ENCODE measurements around the gene NAT14.

Gene NAT14

DNA sequence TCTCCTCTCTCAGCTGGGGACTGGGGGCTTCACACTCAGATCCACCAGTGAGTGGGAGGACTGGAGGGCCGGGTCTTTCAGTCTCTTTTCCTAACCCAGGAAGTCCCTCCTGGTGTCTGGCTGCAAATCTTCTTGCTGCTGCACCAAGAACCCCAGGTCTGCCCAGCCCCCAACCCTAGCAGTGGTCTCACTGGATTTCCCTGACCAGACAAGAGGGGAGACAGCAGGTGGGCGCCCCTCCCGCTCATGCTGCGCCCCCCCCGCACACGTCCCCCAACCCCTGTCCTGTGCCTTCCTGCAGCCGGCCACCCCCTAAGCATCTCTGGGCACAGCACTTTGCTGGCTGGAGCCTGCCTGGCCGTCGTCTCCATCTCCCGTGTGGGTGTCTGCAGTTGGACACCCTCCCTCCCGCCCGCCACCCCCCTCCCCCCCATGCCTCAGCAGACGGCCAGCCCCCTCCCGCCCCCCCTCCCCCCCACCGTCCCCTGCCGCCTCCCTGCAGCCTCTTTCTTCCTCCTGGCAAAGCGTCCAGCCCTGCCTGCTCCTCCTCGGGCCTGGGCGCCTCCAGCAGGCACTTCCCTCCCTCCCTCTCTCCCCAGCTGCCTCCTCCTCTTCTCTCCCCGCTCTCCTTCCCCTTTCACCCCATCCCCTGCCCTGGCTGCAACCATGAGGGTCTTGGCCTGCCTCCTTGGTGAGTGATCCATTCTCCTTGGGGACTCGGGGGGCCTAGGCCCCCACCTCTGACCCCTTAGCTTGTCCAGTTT is 3.1 kb downstream of the NAT14 start, which contains the start of gene SSC5D:
SSC5D (plus strand) TSS at position 513 of the 764 bp plus-strand sequence; CDS start at position 667, 154 bp downstream.
- DNase-seq (ENCODE audit: low read depth): peak; percentile 51
- TF ChIP-seq, protein P1, sequence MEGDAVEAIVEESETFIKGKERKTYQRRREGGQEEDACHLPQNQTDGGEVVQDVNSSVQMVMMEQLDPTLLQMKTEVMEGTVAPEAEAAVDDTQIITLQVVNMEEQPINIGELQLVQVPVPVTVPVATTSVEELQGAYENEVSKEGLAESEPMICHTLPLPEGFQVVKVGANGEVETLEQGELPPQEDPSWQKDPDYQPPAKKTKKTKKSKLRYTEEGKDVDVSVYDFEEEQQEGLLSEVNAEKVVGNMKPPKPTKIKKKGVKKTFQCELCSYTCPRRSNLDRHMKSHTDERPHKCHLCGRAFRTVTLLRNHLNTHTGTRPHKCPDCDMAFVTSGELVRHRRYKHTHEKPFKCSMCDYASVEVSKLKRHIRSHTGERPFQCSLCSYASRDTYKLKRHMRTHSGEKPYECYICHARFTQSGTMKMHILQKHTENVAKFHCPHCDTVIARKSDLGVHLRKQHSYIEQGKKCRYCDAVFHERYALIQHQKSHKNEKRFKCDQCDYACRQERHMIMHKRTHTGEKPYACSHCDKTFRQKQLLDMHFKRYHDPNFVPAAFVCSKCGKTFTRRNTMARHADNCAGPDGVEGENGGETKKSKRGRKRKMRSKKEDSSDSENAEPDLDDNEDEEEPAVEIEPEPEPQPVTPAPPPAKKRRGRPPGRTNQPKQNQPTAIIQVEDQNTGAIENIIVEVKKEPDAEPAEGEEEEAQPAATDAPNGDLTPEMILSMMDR (conservative IDR thresholded peaks at IDR 0.05; ENCODE audit: low read length): no peak
- peak within 1 kb of the TSS; percentile 58 for H3K4me3 ChIP-seq (ENCODE audit: low read length)

DNA sequence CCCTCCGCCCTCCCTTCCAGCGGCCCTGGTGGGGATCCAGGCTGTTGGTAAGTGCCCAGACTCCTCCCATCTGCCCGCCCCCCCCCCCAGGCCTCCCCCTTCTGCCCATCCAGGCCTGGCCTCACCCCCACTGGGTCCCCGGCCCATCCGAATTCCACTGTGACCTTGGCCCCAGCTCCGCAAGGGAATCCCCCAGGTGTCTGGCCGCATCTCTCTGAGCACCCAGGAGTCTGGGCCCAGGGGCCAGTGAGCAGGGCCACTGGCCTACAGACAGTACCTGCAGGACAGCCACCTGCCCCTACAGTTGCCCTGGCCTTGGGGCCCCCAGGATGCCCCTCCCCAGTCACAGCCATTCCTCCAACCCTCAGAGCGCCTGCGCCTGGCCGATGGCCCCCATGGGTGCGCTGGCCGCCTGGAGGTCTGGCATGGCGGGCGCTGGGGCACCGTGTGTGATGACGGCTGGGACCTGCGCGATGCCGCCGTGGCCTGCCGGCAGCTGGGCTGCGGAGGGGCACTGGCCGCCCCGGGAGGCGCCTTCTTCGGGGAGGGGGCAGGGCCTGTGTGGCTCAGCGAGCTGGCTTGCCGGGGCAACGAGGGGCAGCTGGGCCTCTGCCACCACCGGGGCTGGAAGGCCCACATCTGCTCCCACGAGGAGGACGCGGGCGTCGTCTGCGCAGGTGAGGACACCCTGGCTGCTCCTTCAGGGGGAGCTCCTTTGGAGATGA is 4.2 kb downstream of the NAT14 start:
- peak overlapping the region; percentile 39 for H3K4me3 ChIP-seq (ENCODE audit: low read length)
- DNase-seq (ENCODE audit: low read depth): peak; percentile 21
- TF ChIP-seq, protein P1 (conservative IDR thresholded peaks at IDR 0.05; ENCODE audit: low read length): no peak

DNA sequence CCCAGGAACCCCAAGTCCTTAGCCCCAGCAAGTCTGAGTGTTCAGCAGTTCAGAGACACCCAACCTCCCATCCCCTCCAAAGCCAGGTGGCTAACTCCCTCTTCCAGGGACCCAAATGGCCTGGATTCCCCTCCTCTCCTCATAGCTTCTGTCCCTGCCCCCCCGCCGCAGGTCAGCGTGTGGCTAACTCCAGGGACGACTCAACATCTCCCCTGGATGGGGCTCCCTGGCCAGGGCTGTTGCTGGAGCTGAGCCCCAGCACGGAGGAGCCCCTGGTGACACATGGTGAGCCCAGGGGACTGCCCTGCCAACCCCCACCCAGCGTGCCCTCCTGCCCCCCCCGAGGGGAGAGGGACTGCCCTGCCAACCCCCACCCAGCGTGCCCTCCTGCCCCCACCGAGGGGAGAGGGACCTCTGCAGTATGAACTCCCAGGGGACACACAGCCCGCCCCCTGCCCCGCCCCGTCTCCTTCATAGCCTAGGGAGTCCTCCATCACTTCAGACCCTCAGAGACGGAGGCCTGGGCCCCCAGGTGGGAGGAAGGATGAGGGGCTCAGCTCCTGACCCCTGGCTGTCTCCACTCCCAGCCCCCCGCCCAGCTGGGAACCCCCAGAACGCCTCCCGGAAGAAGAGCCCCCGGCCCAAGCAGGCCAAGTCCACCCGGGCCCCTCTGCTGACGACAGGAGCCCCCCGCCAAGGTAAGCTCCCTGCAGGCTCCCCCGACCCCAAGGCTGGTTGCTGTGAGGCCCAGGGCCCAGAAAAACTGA is 4.9 kb downstream of the NAT14 start:
- TF ChIP-seq, protein P1 (conservative IDR thresholded peaks at IDR 0.05; ENCODE audit: low read length): no peak

DNA sequence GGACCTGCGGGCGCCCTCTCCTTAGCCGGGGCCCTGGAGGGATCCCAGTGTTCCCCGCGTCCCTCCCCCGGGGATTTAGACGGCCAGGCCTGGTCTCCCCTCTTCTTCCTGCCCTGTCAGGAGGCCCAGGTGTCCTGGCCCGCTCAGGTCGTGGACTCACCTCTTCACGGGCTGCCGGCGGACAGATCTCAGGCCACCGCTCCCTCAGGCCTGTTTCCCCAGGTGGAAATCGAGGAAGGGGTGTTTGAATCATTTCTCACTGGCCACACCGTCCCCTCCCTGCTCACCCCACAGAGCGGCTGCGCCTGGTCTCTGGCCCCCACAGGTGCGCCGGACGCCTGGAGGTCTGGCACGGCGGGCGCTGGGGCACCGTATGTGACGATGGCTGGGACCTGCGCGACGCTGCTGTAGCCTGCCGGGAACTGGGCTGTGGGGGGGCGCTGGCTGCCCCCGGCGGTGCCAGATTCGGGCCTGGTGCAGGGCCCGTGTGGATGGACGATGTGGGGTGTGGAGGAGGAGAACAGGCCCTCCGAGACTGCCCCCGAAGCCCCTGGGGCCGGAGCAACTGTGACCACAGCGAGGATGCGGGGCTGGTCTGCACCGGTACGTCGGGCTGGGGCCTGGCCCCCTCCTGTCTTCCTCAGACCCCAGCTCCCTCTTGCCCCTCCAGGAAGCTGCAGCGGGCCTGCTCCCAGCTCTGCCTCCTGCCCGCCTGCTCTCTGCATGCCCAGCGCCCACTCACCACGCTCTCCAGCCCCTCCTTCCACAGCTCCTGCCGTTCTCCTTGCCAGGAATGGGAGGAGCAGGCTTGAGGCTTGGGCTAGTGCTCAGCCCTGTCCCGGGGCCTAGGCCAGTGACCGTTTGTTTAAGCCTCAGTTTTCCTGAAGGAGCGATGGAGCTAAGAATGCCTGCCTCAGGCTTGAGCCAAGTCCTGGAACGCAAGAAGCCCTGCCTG is 5.8 kb downstream of the NAT14 start:
- no peak for DNase-seq (ENCODE audit: low read depth)
- H3K4me3 ChIP-seq (ENCODE audit: low read length): no peak overlapping the region
- TF ChIP-seq, protein P1 (conservative IDR thresholded peaks at IDR 0.05; ENCODE audit: low read length): no peak

More for the DNA sequence above, 4.9 kb downstream of the NAT14 start:
- no peak for DNase-seq (ENCODE audit: low read depth)
- peak overlapping the region; percentile 7; the same call in 1 of the 2 replicates for H3K4me3 ChIP-seq (ENCODE audit: low read length)

DNA sequence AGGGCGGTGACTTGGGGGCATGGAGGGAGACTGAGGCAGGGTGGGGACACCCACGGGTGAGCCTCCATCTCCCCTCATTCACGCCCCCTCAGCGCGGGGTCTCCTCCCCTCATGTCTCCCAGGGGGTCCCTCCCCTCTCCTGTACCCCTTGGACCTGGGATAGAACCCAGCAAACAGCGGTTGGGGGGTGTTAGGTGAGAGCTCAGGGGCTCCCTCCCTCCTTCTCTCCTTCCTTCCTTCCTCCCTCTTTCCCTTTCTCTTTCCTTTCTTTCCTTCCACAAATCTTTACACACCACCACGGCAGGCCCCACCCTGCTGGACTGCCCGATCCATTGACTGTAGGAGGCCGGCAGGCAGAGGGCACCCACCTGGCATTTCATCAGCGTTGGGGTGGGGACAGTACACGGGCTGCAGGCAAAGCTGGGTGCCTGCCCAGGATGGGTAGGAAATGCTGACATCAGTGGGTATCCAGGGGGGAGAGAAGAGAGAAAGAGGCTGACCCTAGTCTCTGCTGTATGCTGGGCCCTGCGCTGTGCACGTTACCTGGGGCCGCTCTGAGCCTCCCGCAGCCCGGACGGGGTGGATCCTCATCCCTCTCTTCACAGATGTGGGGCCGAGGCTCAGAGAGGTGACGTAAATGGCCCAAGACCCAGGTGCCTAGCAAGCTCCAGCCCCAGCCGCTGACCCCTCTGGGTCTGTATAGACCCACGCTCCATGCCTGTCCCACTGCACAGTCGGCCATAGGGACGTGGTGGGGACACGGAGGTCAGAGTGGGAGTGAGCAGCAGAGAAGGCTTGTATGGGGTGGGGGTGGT is 6.8 kb downstream of the NAT14 start:
- TF ChIP-seq, protein P1 (conservative IDR thresholded peaks at IDR 0.05; ENCODE audit: low read length): no peak

More for the DNA sequence above, 6.8 kb downstream of the NAT14 start:
- peak; percentile 23 for DNase-seq (ENCODE audit: low read depth)
- H3K4me3 ChIP-seq (ENCODE audit: low read length): no peak overlapping the region

Measured in AG10803 (cell line).